Measurements from ENCODE around the gene FLT1. TPM values are rescaled to one million over a fixed set of nuclear protein-coding genes. Genes with fewer than 3 reads are reported as not detected.

FLT1 gene
- total RNA-seq, 2 experiments from 2014 or later, result 7.7 to 8.2 TPM

DNA sequence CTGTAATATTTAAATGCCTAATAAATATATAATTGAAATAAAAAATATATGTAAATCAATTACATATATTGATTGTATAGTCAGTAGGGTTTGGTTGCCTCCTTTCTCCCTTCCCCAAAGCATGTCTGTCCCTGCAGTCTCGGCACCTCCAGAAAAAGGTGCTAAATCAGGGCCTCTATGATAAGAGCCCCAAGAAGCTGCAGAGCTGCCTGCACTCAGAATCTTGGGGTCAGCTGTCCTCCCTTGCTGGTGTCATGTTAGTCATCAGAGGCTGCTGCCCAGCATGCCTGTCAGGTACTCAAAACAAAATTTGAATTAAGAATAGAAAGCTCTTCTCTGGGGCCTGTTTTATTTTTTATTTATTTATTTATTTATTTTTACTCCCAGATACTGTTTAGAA, 9.8 kb downstream of the FLT1 start:
- H3K27ac Mint-ChIP-seq, result no peak overlapping the region
- CTCF ChIA-PET, result interaction anchor here (1.3 kb wide), 1 partner anchor 11 kb away, joined by 3 read pairs; no protein-coding TSS in a partner anchor
- peaks cover 7% of the 10 kb centered on the region for H3K4me1 Mint-ChIP-seq (ENCODE audit: low read depth)
- no peaks in the 10 kb centered on the region for H3K36me3 Mint-ChIP-seq (ENCODE audit: low read depth)
- intact Hi-C loops (cut with micrococcal nuclease), result no loop called here
- DNase-seq (no peak), ATAC-seq (no peak)
- no peaks in the 10 kb centered on the region for H3K9me3 Mint-ChIP-seq
- peaks cover 12% of the 10 kb centered on the region for H3K27me3 Mint-ChIP-seq
- H3K4me3 Mint-ChIP-seq, result no peak overlapping the region
- POLR2A ChIA-PET, result no interaction called here
- TF ChIP-seq, protein P1, sequence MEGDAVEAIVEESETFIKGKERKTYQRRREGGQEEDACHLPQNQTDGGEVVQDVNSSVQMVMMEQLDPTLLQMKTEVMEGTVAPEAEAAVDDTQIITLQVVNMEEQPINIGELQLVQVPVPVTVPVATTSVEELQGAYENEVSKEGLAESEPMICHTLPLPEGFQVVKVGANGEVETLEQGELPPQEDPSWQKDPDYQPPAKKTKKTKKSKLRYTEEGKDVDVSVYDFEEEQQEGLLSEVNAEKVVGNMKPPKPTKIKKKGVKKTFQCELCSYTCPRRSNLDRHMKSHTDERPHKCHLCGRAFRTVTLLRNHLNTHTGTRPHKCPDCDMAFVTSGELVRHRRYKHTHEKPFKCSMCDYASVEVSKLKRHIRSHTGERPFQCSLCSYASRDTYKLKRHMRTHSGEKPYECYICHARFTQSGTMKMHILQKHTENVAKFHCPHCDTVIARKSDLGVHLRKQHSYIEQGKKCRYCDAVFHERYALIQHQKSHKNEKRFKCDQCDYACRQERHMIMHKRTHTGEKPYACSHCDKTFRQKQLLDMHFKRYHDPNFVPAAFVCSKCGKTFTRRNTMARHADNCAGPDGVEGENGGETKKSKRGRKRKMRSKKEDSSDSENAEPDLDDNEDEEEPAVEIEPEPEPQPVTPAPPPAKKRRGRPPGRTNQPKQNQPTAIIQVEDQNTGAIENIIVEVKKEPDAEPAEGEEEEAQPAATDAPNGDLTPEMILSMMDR (IDR thresholded peaks at IDR 0.05), result no peak

DNA sequence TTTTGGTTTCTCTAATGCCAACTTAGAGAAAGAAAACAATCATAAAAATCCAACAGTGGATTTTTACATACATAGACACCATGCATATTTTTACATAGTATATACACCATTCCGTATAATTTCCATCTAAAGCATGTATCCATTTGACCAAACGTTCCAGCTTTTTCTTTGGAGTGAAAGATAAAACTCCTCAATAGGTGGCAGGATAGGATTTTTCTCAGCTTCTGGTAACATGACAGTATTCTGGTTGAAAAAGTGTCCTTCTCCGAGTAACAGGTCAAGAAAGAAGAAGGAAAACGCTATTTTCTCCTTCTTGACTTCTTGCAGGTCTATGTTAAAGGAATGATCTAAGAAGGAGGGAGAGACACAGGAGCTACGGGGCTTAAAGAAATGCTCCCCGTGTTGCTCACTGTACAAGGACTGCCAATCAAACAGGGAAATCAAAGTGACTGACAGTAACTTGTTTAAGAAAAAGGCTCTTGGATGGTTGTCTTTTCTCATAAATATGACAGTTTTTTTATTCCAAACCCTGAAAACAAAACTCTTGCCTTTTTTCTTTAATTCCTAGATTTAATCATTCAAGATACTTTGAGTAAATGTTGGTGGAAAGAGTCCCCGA, 11.5 kb downstream of the FLT1 start:
- ATAC-seq (no peak), DNase-seq (no peak)
- intact Hi-C loops (cut with micrococcal nuclease), result no loop called here
- Mint-ChIP-seq H3K4me1 (ENCODE audit: low read depth) (no peaks in the 10 kb centered on the region), H3K9me3 (no peaks in the 10 kb centered on the region), H3K36me3 (ENCODE audit: low read depth) (no peaks in the 10 kb centered on the region), H3K27ac (no peak overlapping the region), H3K27me3 (peaks cover 5% of the 10 kb centered on the region), H3K4me3 (no peak overlapping the region)
- TF ChIP-seq, protein P1 (IDR thresholded peaks at IDR 0.05), result no peak
- CTCF ChIA-PET, result no interaction called here
- POLR2A ChIA-PET, result interaction anchor here (1.3 kb wide), 1 partner anchor 9 kb away, joined by 3 read pairs; no protein-coding TSS in a partner anchor

DNA sequence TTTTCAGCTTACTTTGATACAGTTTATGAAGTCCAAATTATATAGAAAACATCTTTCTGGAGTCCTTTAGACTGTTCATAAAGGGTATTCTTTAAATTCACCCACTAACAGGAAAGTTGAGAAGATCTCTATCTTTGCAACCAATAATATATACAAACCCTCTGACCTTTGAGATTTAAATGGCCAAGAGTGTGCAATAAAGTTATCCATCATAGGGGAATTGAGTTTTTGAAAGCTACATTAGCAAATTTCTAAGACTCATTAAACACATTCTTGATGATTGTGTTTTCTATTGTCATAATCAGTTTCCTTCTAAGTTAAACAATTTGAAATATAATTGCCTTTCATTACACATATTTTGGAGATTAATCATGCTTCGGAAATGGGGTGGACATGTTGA, 15.9 kb downstream of the FLT1 start:
- CTCF ChIA-PET, result no interaction called here
- no peaks in the 10 kb centered on the region for H3K9me3 Mint-ChIP-seq
- DNase-seq (no peak), ATAC-seq (no peak)
- peaks cover 1% of the 10 kb centered on the region for H3K27me3 Mint-ChIP-seq
- H3K36me3 Mint-ChIP-seq (ENCODE audit: low read depth), result no peaks in the 10 kb centered on the region
- no peak overlapping the region for H3K27ac Mint-ChIP-seq
- H3K4me1 Mint-ChIP-seq (ENCODE audit: low read depth), result peaks cover 5% of the 10 kb centered on the region
- H3K4me3 Mint-ChIP-seq, result no peak overlapping the region
- POLR2A ChIA-PET, result interaction anchor here (0.6 kb wide), 2 partner anchors 15 to 56 kb away, joined by 3 read pairs; no protein-coding TSS in a partner anchor
- TF ChIP-seq, protein P1 (IDR thresholded peaks at IDR 0.05), result no peak
- intact Hi-C loops (cut with micrococcal nuclease), result no loop called here

DNA sequence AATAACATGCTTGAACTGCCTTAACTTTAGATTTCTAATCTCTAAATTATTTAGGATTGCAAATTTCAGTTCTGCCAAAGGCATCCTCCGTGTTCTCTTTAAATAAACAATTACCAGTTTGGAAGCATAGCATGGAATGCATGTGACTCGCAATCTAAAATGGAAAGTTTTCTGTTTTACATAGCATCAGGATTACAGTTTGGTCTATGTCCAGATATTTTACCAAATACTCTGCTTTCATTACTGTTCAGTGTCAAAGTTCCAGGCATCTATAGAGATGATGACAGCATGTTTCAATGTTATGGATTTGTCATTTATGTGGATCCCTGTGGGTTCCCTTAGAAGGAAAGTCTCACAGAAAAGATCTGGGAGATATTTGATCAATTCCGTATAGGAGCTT, 16.8 kb downstream of the FLT1 start:
- Mint-ChIP-seq H3K27me3 (no peaks in the 10 kb centered on the region), H3K9me3 (no peaks in the 10 kb centered on the region), H3K4me1 (ENCODE audit: low read depth) (peaks cover 5% of the 10 kb centered on the region), H3K27ac (no peak overlapping the region), H3K4me3 (no peak overlapping the region), H3K36me3 (ENCODE audit: low read depth) (no peaks in the 10 kb centered on the region)
- CTCF ChIA-PET, result no interaction called here
- intact Hi-C loops (cut with micrococcal nuclease), result no loop called here
- POLR2A ChIA-PET, result no interaction called here
- DNase-seq (no peak), ATAC-seq (no peak)
- TF ChIP-seq, protein P1 (IDR thresholded peaks at IDR 0.05), result no peak

DNA sequence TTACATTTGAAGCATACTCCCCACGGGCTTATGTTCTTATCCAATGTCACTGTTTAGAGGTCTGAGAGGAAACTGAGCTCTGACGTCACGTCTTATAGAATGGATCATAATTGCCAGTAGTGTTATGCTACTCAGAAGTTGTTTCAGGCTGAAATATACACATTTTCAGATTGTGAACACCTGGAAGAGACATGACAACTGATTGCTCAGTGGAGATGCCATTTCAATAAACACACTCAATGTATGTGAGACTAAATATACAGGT, 17.3 kb downstream of the FLT1 start:
- H3K9me3 Mint-ChIP-seq, result no peaks in the 10 kb centered on the region

More for the DNA sequence above, 17.3 kb downstream of the FLT1 start:
- ChIA-PET POLR2A (no interaction called here), CTCF (no interaction called here)
- no peaks in the 10 kb centered on the region for H3K27me3 Mint-ChIP-seq
- TF ChIP-seq, protein P1 (IDR thresholded peaks at IDR 0.05), result no peak
- DNase-seq (no peak), ATAC-seq (no peak)
- H3K27ac Mint-ChIP-seq, result no peak overlapping the region
- intact Hi-C loops (cut with micrococcal nuclease), result no loop called here
- no peaks in the 10 kb centered on the region for H3K36me3 Mint-ChIP-seq (ENCODE audit: low read depth)
- no peak overlapping the region for H3K4me3 Mint-ChIP-seq
- peaks cover 5% of the 10 kb centered on the region for H3K4me1 Mint-ChIP-seq (ENCODE audit: low read depth)
